ENCODE data around the gene CLSTN2.

Gene CLSTN2

GRCh38 chr3:140052771-140053702 is 118.1 kb downstream of the CLSTN2 start:
- TF ChIP-seq FOXP2 (optimal IDR thresholded peaks at IDR 0.05; ENCODE audit: borderline replicate concordance, extremely low read depth, extremely low read length, insufficient read depth) = no peak
- no peak for TF ChIP-seq POLR2AphosphoS5 (IDR thresholded peaks at IDR 0.05; ENCODE audit: low read depth, low read length)
- no peak for TF ChIP-seq REST (IDR thresholded peaks at IDR 0.05; ENCODE audit: insufficient read depth in 1 of 2, low read depth in 2 of 2, low read length in 2 of 2)
- TF ChIP-seq SIN3A (IDR thresholded peaks at IDR 0.05; ENCODE audit: borderline replicate concordance, insufficient read depth, low read length) = no peak
- no peak for TF ChIP-seq TAF1 (IDR thresholded peaks at IDR 0.05; ENCODE audit: borderline replicate concordance, insufficient read depth, low read length)

- TF ChIP-seq TAF1 (IDR thresholded peaks at IDR 0.05; ENCODE audit: borderline replicate concordance, insufficient read depth, low read length) (no peak), SIN3A (IDR thresholded peaks at IDR 0.05; ENCODE audit: borderline replicate concordance, insufficient read depth, low read length) (no peak), POLR2AphosphoS5 (IDR thresholded peaks at IDR 0.05; ENCODE audit: low read depth, low read length) (no peak), FOXP2 (optimal IDR thresholded peaks at IDR 0.05; ENCODE audit: borderline replicate concordance, extremely low read depth, extremely low read length, insufficient read depth) (no peak), REST (IDR thresholded peaks at IDR 0.05; ENCODE audit: insufficient read depth in 1 of 2, low read depth in 2 of 2, low read length in 2 of 2) (no peak)
Observed at GRCh38 chr3:140053794-140054193, 118.8 kb downstream of the CLSTN2 start.

- TF ChIP-seq REST (IDR thresholded peaks at IDR 0.05; ENCODE audit: insufficient read depth in 1 of 2, low read depth in 2 of 2, low read length in 2 of 2) (no peak), SIN3A (IDR thresholded peaks at IDR 0.05; ENCODE audit: borderline replicate concordance, insufficient read depth, low read length) (no peak), POLR2AphosphoS5 (IDR thresholded peaks at IDR 0.05; ENCODE audit: low read depth, low read length) (no peak), TAF1 (IDR thresholded peaks at IDR 0.05; ENCODE audit: borderline replicate concordance, insufficient read depth, low read length) (no peak), FOXP2 (optimal IDR thresholded peaks at IDR 0.05; ENCODE audit: borderline replicate concordance, extremely low read depth, extremely low read length, insufficient read depth) (no peak)
Observed at GRCh38 chr3:140055092-140055791, 120.3 kb downstream of the CLSTN2 start.

GRCh38 chr3:140056047-140056446 is 121.1 kb downstream of the CLSTN2 start:
- no peak for TF ChIP-seq FOXP2 (optimal IDR thresholded peaks at IDR 0.05; ENCODE audit: borderline replicate concordance, extremely low read depth, extremely low read length, insufficient read depth)
- no peak for TF ChIP-seq SIN3A (IDR thresholded peaks at IDR 0.05; ENCODE audit: borderline replicate concordance, insufficient read depth, low read length)
- no peak for TF ChIP-seq POLR2AphosphoS5 (IDR thresholded peaks at IDR 0.05; ENCODE audit: low read depth, low read length)
- TF ChIP-seq TAF1 (IDR thresholded peaks at IDR 0.05; ENCODE audit: borderline replicate concordance, insufficient read depth, low read length) = no peak
- no peak for TF ChIP-seq REST (IDR thresholded peaks at IDR 0.05; ENCODE audit: insufficient read depth in 1 of 2, low read depth in 2 of 2, low read length in 2 of 2)
